Mucosa of descending colon (tissue), 3 donors: ENCODE data around the gene TFB2M. TPM values are rescaled to one million over a fixed set of nuclear protein-coding genes. Genes with fewer than 3 reads are reported as not detected.
"Not testable (repeated sequence)": the region's sequence is repeated elsewhere in the genome, so short reads cannot be mapped to it uniquely, and the experiment has no call there.

ENCODE experiments used
- ATAC-seq: fragments of 200-7000 bp; cut with Tn5 transposase; one replicate; pipeline ENCODE4 v1.9.1; 2020; ENCODE audit warnings: mild to moderate bottlenecking, moderate library complexity
- DNase-seq, 3 donors: peaks; one replicate each; pipeline ENCODE4 v3.0.0-alpha.2; 2020
- H3K36me3 ChIP-seq: fragments of 200-600 bp; one replicate; pipeline ENCODE4 v1.8.0; 2021; ENCODE audit warnings: low read depth, mild to moderate bottlenecking
- H3K4me1 ChIP-seq: fragments of 200-600 bp; one replicate; pipeline ENCODE4 v1.8.0; 2021; ENCODE audit warnings: low read depth, mild to moderate bottlenecking
- H3K4me3 ChIP-seq: fragments of 200-600 bp; one replicate; pipeline ENCODE4 v1.8.0; 2021; ENCODE audit warnings: mild to moderate bottlenecking
- H3K9me3 ChIP-seq: fragments of 200-600 bp; one replicate; pipeline ENCODE4 v1.8.0; 2021; ENCODE audit warnings: mild to moderate bottlenecking
- intact Hi-C, 2 donors: fragments of 100-400 bp; cut with DNase I in 1 of 2; cut with micrococcal nuclease in 1 of 2; formaldehyde crosslinking; loops; one replicate each; pipeline versions ENCODE4 v1.11.0 to v1.11.1; 2022; cut with DNase I, micrococcal nuclease
- long read RNA-seq, 2 donors: library from polyadenylated mRNA; unstranded; transcript quantifications; one replicate each; pipeline ENCODE4 v2.0.0, GENCODE V29; 2019 to 2021
- total RNA-seq, 3 donors: library from RNA; stranded (reverse); fragmentation: NEBNext Ultra II Directional in 2 of 3; extraction: Animal tissue kit (Norgen Biotek cat#: 25700) in 2 of 3; gene quantifications; one replicate each; pipeline versions ENCODE4 v1.2.1 to v1.2.4, GENCODE V29; 2021 to 2023
- TF ChIP-seq, protein P1 (sequence below): fragments of 200-600 bp; IDR thresholded peaks from one replicate; pipeline ENCODE4 v1.8.0; 2022; ENCODE audit warnings: antibody characterized with exemption, mild to moderate bottlenecking
- donor health status: DM: no; HTN: no; CAD: no; lungs with moderate emphysema.
- donor health status: DM: no; HTN: no; CAD: no.
- donor health status: DM: no; HTN: yes; CAD: no.

Gene TFB2M
- total RNA-seq, result 10 to 100 TPM; 10.3 to 12.9 (median 10.5) TPM
- long read RNA-seq, donor 1, transcript TFB2M-201 (8 exons, 1,848 nt), result major isoform, 10 of 13 reads
- long read RNA-seq, donor 1, partial matches to known transcripts, result 0 of 13 reads
- long read RNA-seq, donor 1, other reads (novel, unspliced or antisense), result 3 of 13 reads
- long read RNA-seq, donor 2, transcript TFB2M-201 (8 exons, 1,848 nt), result major isoform, 10 of 12 reads
- long read RNA-seq, donor 2, partial matches to known transcripts, result 0 of 12 reads
- long read RNA-seq, donor 2, other reads (novel, unspliced or antisense), result 2 of 12 reads

- peak within 1 kb of the TSS; percentile 83 for H3K4me3 ChIP-seq
- ATAC-seq (peak; percentile 95), DNase-seq (peak; percentile 97 to 99 (median 98))
- H3K4me1 ChIP-seq, result peaks cover 44% of the 10 kb centered on the region
- TF ChIP-seq, protein P1, sequence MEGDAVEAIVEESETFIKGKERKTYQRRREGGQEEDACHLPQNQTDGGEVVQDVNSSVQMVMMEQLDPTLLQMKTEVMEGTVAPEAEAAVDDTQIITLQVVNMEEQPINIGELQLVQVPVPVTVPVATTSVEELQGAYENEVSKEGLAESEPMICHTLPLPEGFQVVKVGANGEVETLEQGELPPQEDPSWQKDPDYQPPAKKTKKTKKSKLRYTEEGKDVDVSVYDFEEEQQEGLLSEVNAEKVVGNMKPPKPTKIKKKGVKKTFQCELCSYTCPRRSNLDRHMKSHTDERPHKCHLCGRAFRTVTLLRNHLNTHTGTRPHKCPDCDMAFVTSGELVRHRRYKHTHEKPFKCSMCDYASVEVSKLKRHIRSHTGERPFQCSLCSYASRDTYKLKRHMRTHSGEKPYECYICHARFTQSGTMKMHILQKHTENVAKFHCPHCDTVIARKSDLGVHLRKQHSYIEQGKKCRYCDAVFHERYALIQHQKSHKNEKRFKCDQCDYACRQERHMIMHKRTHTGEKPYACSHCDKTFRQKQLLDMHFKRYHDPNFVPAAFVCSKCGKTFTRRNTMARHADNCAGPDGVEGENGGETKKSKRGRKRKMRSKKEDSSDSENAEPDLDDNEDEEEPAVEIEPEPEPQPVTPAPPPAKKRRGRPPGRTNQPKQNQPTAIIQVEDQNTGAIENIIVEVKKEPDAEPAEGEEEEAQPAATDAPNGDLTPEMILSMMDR, result no peak
- H3K9me3 ChIP-seq, result no peaks in the 10 kb centered on the region
- intact Hi-C loops, result loop anchor here in 1 of 2 donors (5.0 kb wide), 1 partner anchor 131 kb away; no protein-coding TSS in a partner anchor
- peaks cover 6% of the 10 kb centered on the region for H3K36me3 ChIP-seq
These were observed at the start of gene TFB2M, which contains the start of gene CNST for GRCh38 chr1:246566128-246566812. Gene TFB2M (minus strand): TSS chr1:246566261. CDS start chr1:246566138, 123 bp downstream. Gene CNST (plus strand): TSS chr1:246566456. CDS start chr1:246591563, 25,107 bp downstream.

- H3K36me3 ChIP-seq, result no peaks in the 10 kb centered on the region
- TF ChIP-seq, protein P1, result no peak
- no peak for DNase-seq
- H3K9me3 ChIP-seq, result no peaks in the 10 kb centered on the region
- intact Hi-C loops, result no loop called here
- H3K4me3 ChIP-seq, result no peak overlapping the region
- no peak for ATAC-seq
- peaks cover 10% of the 10 kb centered on the region for H3K4me1 ChIP-seq
These were observed 47.2 kb upstream of the TFB2M start for GRCh38 chr1:246613096-246613758.

DNA sequence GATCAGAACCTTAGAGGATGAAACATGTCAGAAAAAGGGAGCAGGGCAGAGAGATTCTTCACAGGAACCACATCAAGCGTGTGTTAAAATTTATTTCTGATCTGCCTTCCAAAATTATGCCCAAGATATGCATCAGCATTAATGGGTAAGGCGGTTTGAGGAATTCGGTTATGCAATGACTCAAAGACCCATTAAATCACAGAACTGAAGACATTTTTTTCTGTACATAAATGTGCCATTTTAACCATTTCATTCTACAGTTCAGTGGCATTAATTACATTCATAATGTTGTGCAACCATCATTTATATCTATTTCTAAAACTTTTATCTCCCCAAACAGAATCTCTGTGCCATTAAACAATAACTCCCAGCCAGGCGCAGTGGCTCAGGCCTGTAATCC lies 43.6 kb upstream of the TFB2M start:
- Histone ChIP-seq H3K9me3 (no peaks in the 10 kb centered on the region), H3K36me3 (no peaks in the 10 kb centered on the region), H3K4me3 (no peak overlapping the region), H3K4me1 (peaks cover 10% of the 10 kb centered on the region)
- DNase-seq (no peak), ATAC-seq (no peak)
- TF ChIP-seq, protein P1, result no peak
- intact Hi-C loops, result no loop called here

DNA sequence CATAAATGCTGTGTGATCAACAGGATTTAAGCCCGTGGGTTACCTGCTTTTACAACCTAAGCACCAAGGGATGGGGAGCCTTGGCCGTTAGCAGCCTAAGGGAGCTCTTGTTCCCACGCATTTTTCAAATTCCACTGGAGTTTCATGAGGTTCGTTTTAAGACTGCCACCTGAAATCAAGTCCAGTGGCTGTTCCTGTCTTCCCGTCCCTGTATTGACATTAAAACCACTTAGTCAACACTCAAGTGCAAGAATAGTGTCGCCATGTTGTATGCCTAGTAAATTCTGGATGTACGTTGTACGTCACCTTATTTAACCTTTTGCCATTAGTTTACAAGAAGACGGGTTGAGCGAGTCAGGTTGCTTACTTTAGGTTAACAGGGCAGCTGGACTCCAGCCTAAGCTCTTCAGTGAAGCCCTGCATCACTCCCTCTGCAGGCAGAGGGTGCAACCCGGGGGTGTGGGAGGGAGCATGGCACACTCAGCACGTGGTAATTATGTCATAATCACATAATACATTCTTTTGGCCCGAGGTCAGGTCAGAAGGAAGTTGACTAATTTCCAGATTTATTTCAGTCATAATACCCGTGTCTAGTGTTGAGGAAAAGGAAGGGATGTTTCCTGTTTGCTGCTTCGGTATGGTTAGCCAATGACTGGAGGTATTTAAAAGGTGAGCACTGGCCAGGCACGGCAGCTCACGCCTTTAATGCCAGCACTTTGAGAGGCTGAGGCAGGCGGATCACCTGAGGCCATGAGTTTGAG lies 42.7 kb upstream of the TFB2M start:
- TF ChIP-seq, protein P1, result peak; percentile 7
- Histone ChIP-seq H3K9me3 (no peaks in the 10 kb centered on the region), H3K4me1 (peaks cover 10% of the 10 kb centered on the region), H3K4me3 (no peak overlapping the region), H3K36me3 (no peaks in the 10 kb centered on the region)
- ATAC-seq, result peak; percentile 98
- peak; percentile 80 to 83 (median 81) for DNase-seq
- intact Hi-C loops, result no loop called here

- Histone ChIP-seq H3K9me3 (no peaks in the 10 kb centered on the region), H3K4me1 (peaks cover 10% of the 10 kb centered on the region), H3K36me3 (no peaks in the 10 kb centered on the region), H3K4me3 (no peak overlapping the region)
- TF ChIP-seq, protein P1, result no peak
- no peak for DNase-seq
- ATAC-seq, result no peak
- intact Hi-C loops, result no loop called here
These were observed 41.4 kb upstream of the TFB2M start for GRCh38 chr1:246607462-246607861.

GRCh38 chr1:246605231-246605630 lies 39.2 kb upstream of the TFB2M start:
- H3K9me3 ChIP-seq, H3K36me3 ChIP-seq, DNase-seq, ATAC-seq, intact Hi-C loops, H3K4me3 ChIP-seq: not testable (repeated sequence)
- peaks cover 10% of the 10 kb centered on the region for H3K4me1 ChIP-seq
